Activated CD8-positive, alpha-beta memory T cell treated with anti-CD3 and anti-CD28 coated beads, Interleukin-2, amount 50 U/mL, for 1 hour (primary cell): ENCODE measurements around the gene TEX51.

ENCODE experiments used
- DNase-seq: peaks from one replicate; pipeline ENCODE4 v3.0.0-alpha.2; 2020; ENCODE audit errors: extremely low read depth

TEX51 gene

DNA sequence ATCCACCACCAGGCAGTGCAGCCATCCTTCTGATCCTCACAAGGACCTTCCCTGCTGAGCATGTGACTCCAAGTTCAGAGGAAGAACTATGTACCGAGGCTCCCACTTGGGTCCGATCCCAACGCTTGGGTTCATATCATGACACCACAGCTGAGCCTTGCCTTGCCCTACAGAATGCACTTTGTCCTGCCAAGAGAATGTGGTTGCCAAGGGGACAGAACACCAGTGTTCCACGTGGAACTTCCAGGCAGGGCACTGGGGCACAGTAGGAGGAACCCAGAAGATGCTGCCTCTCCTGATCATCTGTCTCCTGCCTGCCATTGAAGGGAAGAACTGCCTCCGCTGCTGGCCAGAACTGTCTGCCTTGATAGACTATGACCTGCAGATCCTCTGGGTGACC, at the start of gene TEX51:
TSS of gene TEX51 (plus strand) at position 255 of the 400 bp plus-strand sequence. CDS start at position 284, 29 bp downstream.
- DNase-seq: no peak

DNA sequence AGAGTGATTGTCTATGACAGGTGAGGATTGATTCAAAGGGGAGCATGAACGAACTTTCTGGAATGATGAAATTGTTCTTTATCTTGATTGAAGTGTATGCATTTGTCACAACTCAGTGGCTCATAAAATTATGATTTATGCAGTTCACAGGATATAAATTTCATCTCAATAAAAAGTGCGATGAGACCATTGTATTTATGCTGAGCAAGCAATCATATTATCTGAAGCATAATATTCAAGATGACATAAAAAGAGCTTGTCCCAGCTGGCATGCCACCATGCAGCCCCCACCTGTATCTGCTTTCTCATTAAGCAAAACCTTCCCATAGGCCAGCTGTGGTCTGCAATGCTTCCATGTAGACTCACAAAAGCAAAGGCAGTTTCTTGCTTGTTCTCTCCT, 49.6 kb upstream of the TEX51 start:
- DNase-seq: no peak

DNA sequence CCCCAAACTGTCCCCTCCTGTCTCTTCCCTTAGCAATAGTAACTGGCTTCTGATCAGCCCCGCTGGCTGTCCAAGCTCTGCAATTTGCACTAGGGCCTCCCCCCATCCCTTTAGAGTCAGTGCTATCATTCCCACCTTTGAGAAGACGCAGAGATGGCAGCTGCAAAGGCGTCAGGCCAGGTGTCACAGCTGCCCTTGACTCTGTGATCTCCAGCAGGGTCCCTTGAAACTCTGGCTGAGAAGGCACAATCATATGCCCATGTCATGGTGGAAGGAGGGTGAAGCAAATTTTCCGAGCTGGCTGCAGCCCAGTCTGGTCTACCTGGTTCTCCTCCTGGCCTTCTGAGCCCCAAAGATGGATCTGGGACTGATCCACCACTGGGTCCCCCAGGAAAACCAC, 49.2 kb upstream of the TEX51 start:
- no peak for DNase-seq

DNA sequence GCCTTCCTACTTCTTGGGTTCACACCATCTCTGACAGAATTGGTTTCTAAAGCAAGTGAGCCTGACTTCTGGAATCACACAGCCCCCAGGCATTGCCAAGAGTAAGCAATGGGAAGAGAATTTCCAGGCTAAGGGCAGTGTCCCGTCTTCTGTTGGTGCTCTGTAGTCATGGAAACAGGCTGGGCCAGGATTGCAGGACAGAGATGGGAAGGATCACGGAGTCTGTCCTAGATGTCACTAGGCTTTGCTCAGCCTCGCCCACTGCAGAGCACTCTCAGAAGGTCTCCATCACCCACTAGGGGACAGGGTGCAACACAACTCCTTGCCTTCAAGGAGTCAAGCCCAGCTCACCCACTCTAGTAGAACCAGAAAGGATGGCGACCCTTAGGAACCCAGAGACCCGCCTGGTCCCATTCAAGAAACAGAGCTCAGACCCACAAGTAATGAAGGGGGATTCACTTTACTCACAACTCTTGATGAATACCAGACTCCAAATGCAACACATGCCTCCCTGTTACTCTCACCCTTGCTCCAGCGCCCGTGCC, 48.6 kb upstream of the TEX51 start:
- DNase-seq: no peak

DNA sequence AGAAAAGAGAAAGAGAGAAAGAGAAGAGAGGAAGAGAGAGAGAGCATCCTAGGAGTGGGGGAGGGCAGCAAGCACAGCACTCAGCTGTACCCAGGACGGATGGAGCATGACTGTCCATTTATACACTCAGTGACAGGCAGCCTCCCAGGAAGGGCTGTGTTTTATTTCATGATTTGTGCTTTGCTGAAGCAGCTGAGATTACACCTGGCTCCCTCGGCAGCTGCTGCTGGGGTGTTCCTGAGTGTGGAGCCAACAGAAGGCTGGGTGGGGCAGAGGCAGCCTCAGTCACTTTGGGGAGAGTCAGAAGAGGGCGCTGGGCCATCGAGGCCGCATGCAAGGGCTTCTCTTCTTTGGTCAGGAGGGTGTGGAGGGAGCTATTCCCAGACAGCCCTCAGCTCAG, 47.8 kb upstream of the TEX51 start:
- DNase-seq: no peak

DNA sequence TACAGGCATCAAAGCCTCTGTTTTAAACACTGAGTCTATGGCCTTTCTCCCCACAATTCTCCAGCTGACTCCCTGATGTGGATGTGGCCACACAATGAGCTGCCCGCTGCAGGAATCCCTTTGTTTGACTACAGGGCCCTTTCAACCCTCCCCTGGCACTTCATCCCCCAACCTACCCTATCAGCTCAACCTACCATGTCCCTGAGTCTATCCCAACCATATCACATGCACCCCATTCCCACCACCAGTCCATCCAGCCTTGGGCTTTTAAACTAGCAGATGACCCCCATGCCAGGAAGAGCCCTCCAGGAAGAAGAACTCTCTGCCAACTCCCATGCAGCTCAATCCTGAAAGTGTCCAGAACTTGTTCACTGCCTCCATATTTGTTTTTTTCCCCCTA, 46.9 kb upstream of the TEX51 start:
- DNase-seq: no peak

DNA sequence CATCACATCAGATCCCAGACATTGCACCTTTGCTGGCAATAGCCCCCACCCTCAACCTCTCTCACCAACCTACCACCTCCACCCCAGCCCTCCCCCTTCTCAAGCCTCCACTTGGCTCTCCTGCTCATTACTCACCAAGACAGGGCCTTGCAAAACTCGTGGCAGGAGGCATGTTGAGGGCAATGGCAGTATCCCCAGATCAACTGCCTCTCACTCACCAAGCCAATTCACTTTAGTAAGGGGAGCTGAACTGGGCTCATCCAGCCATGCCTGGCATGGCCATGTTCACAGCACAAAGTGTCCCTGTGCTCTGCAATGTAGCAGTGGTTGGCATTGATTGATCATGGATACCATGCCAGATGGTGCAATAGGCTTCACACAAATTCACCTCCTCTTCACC, 46.3 kb upstream of the TEX51 start:
- DNase-seq: no peak

DNA sequence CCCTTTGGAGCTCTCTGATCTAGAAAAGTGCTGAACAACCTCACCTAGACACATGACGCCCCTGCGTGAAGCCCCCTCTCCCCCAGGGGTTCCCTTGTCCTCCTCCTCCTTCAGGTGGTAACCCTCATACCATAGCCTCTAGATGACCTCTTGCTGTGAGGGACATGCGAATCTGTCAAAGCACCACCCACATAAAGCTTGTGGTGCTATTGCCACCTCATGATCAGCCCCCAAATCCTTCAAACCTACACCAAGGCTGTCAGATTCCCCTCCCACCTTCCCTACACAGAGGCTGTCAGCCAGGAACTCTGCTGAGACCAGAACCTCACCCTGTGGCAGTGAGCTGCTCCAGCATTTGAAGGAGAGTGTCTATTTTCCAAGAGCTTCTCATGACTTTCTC, 43.1 kb upstream of the TEX51 start:
- DNase-seq: no peak

DNA sequence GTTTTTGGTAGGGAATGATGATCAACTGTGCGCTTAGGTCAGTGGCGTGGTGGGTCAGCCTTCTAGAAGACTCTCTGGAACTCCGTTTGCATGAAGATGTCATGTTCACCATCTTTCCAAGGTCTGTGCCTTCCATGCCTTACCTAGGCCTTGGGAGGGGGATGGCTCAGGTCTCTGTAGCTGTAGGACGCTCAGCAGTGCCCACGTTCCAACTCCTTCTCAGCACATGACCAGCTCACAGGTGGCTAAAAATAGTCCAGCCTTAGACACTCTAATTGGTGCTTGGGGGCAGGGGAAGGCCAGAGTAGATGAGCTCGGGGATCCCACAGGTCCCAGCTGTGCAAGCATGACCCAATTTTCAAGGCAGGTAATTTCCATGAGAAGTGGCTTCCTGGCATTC, 42.3 kb upstream of the TEX51 start:
- DNase-seq: no peak

DNA sequence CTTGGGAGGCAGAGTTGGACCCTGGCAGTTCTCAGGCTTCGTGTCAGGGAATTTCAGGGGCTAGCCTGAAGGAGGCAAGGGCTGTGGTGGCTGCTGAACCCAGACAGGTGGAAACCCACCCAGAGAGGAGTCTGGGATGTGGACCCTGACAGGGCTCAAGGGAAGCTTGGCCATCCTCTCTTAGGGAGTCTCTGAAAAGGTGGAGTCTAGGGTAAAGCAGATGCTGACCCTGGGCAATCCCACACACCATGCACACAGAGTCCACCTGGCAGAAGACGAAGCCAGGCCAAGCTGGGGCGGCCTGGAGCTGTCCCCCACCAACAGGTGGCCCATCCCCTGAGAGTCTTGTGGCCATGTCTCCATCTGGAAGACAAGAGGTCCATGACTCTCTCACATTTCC, 41.2 kb upstream of the TEX51 start:
- DNase-seq: no peak

DNA sequence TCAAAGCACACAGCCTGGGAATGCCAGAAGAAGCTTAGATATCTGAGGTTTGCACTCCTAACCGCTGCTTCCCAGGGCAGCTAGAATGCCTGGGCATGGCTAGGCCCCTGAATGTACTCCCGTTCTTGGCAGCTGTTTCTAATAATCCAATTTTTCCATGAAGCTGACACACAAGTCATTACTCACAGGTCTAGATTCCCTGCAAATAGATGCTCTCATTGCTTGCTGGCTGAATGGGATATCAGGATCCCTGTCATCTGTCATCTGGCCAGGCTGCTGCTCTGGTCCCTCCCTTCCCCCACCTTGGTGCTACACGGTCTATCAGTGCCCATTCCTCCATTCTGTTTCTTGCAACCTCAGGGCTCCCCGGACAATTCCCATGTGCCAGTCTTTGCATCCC, 40.7 kb upstream of the TEX51 start:
- no peak for DNase-seq

DNA sequence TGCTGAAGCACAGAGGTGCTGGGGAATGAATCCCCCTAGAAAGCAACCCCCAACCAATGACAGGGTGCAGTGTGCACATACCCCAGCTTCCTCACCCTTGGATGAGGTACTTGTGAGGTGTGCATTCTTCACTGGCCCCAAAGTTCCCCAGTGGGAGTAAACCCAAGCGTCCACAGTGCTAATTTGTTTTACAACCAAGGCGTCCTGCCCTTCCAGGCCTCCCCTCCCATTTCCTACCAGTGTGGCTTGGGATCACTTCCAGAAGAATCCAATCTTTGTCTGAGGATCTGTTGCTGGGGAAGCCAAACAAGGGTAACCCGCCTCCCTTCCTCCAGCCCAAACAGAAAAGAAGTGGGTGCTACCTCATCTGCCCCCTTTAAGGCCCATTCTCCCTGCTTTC, 40.3 kb upstream of the TEX51 start:
- no peak for DNase-seq

DNA sequence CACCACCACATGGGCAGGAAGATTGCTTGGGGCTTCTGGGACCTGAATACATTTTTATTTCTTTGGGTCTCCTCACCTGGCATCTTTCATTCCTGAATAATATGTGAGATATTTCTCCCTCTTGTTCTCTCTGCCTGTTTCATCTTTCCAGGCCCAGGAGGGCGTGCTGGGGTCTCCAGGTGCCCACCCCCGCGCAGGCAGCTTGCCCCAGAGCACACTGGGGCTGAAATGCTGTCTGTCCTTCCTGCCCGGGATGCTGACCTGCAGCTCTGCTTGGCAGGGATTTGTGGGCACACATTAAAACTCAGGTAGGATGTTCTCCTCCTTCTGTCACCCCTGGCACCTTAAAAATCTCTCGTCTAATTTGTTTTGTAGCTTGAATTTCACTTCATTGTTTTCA, 39.7 kb upstream of the TEX51 start:
- DNase-seq: no peak

DNA sequence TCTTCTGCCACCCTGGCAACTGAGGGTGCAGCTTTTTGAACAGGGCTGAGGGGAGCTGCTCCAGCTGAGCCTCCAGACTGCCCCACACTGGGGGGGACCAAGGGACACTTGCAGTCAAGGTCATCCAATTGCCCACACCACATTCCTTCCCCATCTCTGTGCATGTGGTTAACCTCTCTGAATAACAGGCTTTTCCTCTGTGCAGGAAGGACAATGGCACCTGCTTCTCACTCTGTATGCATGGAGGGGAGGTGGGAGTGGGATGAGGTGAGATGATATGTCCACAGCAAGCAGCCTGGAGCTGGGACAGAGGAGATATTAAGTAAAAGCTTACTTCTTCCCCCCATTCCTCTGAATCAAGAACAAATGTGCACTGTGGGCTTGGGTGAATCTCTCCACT, 39.1 kb upstream of the TEX51 start:
- DNase-seq: no peak

DNA sequence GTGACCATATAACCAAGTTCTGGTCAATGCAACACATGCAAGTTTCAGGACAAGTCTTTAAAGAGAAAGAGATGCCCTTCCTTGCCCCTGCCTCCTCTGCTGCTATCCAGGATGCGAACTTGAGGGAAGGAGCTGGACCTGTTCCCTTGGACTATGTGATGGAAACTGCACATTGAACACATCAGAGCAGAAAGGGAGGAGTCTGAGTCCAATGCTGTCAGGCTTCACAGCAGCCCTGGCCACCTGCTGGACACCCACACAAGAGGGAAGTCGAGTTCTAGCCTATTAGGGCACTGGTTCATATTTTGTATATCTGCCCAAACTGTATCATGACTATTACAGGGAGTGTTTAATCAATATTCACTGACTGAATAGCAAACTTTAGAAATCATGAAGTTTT, 38.3 kb upstream of the TEX51 start:
- DNase-seq: no peak

DNA sequence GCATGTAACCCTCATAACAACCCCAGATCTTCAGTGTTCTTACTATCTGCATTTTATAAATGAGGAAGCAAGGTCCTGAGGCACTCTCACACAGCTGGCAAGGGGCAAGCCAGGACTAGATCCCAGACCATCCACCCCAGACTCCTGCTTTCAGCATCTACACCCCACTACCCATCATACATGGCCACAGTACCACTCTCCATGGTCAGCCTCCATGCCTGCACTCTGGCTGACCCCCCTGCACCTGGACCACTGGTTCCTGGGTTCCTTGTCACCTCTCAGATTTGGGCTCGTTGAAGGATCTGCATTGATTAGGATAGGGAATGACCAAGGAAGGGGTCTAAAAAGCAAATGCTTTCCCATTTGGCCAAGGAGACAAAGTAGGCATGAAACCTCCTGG, 36.0 kb upstream of the TEX51 start:
- no peak for DNase-seq

DNA sequence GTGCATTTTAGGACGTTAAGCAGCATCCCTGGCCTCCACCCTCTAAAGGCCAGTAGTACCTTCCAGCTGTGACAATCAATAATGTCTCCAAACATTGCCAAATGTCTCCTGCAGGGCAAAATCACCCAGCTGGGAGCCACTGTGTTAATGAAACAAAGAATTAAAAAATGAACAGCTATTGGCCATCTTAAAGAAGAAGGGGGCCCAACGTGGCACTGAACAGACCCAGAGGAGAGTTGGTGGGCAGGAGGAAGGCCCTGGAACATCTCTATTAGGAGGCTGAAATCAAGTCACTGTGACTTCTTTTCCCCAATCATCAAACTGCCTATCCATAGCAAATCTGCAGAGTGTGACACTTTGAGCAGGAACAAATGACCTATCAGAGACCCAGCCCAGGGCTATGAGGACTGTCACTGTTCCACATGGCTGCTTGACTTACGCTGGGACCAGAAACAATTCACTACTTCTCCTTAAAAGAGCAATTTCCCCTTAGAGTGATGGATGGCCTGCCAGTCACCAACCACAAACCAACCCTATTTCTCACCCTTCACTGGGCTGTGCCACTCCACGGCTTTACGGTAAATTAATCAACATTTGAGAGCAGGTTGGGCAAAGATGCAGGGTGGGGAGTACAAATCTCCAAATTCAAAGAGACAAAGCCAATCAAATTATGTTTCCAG, 35.2 kb upstream of the TEX51 start:
- no peak for DNase-seq

DNA sequence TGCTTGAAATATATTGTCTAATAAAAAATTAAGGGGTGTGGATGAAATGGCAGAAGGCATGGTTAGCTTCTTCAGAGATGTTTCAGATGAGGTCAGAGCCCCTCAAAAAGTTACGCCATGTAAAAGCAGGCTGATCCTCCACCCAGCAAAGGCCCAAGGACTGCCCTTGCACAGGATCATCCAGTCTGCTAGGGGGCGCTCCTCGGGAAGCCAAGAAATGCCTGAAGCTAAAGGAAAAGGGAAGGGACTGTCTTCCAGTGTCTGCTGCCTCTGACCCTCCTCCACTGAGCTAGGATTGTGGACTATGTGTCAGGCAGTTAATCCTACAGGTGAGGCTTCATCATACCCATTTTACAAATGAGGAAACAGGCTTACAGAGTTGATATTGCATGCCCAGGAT, 33.8 kb upstream of the TEX51 start:
- no peak for DNase-seq

DNA sequence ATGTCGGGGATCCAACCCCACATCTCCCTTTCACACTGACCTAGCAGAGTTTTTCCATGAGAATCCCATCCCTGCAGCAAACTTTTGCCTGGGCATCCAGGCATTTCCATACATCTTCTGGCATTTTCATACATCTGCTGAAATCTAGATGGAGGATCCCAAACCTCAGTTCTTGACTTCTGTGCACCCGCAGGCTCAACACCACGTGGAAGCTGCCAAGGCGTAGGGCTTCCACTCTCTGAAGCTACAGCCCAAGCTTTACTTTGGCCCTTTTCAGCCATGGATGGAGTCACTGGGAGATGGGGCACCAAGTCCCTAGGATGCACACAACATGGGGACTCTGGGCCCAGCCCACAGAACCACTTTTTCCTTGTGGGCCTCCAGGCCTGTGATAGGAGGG, 32.2 kb upstream of the TEX51 start:
- DNase-seq: no peak

DNA sequence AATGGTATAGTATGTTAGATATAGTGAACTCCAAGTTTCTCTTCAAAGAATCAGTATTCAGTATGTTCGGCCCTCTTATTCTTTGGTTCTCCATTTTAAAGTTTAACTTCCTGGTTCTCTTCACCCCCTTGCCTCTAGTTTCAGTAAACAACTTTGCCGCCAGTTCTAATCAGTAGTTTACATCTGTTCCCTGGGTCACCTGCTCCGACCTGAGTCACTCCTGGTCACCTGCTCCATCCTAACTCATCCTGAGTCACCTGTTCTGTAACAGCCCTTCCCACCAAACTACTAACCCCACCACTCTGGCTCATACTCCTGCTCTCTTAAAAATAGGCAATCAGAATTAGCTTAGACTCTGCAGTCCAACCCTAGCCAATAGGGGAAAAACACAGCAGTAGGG, 23.7 kb upstream of the TEX51 start:
- DNase-seq: no peak

DNA sequence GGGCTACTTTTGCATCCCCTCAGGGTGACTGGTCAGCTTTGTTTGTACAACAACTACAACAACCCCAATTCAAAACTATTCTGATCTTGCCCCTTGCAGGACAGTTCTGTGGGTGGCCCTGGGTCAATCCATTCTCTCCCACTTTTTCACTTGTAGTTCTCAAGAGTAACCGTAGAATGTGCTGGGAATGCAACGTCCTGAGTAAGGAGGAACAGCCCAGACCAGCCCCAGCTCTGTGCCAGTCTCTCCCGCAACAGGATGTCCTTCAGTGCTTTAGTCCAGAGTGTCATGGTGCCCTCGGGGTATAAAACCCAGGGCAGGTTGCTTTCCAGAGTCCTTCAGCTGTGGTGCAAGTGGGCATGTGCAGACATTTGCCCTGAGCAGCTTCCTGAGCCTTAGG, 22.1 kb upstream of the TEX51 start:
- no peak for DNase-seq

DNA sequence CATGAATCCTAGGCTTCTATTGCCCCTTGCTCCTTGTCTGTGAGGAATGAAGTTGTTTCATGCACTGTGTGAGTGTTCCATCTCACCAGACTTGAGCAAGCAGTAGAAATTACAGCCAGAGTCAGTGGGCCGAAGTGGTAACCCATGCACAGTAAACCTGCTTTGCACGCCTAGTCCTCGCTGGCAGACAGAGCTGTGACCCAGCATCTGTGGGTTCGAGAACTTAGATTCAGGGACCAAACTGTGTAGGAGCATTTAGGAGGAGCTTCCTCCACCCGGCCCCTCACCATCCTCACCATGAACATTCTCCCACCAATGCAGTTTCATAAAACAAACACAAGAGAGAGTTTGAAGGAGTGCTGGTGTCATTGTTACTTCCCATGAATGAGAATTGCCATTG, 21.6 kb upstream of the TEX51 start:
- no peak for DNase-seq

DNA sequence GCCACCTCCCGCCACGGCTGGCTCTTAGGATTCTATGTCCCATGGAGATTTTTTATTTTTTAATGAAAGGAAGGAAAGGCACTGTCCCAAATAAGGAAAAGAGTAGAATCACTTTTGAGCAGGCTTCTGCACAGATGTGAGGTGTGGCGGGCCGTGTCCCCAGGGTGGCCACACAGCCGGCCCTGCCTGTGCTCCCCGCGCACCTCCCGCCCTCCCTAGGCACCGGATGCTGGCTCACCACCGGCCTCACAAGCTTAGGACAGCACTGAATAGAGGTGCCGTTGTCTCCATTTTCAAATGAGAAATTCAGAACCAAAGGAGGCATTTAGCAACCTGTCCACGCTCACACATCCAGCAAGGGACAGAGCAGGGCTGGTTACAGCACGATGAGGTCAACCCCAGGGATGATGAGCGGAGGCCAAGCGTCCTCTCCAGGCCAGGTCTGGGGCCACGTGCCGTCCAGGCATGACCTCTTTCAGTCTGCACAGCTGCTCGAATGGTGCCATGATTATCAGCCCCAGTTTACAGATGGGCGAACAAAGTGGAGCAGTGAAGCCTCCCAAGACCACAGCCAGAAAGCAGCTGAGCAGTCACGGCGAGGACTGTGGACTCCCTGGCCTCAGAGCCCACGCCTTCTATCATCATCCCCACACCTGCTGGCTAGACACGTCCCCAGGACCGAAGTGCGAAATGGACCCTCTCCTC, 20.7 kb upstream of the TEX51 start:
- DNase-seq: no peak

DNA sequence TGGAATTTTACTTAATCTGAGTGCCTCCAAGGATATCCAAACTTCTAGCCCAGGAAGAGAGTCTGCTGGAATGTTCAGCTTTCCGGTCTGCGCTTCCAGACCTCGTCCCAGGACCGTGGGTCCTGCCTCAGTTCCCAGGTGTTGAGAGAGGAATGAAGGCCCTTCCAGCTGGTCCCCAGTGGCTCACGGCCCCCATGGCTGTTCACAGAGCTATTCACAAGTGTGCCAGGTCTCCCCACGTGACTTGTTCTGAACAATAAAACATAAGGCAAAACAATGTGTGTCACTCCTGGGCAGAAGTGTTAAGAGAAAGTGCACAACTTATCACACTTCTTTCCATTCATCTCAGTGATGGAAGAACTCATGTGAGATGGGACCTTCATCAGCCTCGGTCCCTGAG, 20.1 kb upstream of the TEX51 start:
- DNase-seq: no peak
